HG02623 (cell line): ENCODE measurements around the gene FADS1.

Source experiments
- ATAC-seq: cut with Tn5 transposase; IDR thresholded peaks from one replicate; pipeline ENCODE4 v1.9.1; 2021; ENCODE audit warnings: moderate library complexity; ENCODE audit not compliant: unreplicated experiment

Gene FADS1

DNA sequence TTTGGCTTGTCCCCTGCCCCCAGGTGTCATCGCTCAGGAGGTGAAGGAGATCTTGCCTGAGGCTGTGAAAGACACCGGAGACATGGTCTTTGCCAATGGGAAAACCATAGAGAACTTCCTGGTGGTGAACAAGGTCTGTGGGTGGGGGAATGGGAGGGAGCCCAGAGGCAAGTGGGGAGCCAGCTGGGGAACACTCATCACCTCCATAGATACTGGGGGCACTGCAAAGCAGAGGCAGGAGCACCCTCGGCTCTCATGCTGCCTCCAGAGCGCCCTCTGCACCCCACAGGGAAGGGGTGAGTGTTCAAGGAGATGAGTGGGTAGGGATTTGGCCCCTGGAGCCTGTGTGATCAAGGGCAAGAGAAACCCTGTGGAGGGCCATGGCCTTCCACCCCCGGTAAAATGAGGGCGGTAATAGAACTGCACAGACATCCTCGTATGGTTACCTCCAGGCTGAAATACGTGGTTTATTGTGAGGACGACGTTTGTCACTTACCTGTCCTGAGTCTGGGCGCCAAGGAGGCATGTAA, 38.4 kb downstream of the FADS1 start:
- no peak for ATAC-seq

DNA sequence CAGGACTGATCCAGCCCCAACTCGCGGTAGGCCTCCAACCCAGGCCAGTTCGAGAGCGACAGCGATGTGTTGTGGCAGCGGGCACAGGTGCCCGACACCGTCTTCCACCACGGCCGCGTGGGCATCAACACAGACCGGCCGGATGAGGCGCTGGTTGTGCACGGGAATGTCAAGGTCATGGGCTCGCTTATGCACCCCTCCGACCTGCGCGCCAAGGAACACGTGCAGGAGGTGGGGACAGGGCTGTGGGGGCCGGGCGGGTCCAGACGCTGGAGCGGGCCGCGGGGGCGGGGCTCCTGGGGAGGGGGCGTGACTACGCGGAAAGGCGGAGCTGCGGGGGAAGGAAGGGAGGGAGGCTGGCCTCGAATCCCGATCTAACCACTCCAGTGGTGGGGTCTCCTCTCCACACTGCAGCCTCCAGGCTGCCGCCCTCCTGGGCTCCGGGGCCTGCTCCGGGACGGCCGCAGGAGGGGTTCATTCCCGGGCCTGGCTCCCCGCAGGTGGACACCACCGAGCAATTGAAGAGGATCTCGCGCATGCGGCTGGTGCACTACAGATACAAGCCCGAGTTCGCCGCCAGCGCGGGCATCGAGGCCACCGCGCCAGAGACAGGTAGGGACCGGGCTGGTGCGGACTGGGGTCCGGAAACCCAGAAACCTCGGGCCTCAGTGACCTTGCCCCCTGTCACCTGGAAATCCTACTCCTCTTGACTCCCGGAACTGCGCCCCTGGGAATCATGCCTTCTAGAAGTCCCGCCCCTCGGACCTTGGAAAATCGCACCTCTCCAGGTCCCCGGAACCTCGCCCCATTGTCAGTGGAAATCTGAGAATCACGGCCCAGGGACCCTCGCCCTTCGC, 39.3 kb downstream of the FADS1 start:
- no peak for ATAC-seq

DNA sequence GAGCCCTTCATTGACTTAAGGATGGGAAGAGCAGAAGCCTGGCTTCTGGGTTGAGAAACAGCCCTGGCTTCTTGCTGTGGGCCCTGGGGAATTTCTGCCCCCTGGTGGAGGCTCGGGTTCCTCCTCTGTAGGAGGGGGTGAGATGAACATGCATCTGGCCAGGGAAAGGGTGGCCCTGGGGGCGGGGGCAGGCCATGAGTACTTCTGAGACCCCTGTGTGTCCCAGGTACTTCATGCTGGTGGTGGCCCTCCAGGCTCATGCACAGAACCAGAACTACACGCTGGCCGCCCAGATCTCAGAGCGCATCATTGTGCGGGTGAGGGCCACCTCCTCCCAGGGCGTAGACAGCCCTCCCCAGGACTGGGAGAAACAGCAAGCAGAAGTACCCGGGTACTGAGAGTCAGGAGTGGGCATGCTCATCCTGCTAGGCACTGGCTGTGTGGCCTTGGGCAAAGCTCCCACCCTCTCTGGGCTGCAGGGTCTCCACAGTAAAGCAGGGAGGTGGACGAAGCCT, 40.2 kb downstream of the FADS1 start:
- no peak for ATAC-seq

DNA sequence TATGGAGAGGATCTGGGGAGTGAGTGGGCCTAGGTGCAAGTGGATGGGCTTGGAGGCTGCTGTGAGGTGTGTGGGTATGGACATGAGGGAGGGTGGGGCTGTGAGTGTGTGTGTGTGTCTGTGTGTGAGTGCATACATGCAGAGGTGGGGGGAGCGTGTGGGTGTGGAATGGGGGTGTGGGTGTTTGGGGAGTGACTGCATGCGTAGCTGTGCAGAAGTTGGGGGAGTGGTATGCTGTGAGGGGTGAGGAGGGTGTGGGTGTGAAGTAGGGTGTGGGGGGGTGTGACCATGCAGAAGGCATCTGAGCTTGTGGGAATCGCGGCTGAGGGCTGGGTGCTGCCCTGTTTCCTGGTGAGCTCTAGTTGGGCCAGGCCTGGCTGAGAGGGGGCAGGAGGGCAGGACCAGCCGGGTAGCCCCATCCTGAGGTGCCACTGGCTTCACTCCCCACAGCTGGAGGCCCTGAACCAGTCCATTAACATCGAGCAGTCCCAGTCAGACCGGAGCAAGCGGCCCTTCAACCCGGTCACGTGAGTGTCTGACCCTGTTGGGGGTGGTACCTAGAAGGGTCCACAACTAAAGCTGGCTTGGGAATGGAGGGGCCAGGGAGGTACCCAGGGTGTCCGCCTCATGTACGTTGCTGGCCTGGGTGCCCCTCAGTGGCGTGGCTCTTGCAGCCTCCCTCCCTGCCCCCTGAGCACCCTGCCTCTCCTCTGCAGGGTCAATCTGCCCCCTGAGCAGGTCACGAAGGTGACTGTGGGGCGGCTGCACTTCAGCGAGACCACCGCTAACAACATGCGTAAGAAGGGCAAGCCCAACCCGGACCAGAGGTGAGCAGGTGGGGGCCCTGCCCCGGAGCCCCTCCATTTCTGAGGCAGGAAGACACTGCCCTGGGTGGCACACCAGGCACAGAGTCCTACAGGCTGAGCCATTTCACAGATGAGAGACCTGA, 40.9 kb downstream of the FADS1 start:
- no peak for ATAC-seq

GRCh38 chr11:61775106-61775505, 41.7 kb downstream of the FADS1 start:
- no peak for ATAC-seq

GRCh38 chr11:61774411-61774810, 42.4 kb downstream of the FADS1 start:
- no peak for ATAC-seq

DNA sequence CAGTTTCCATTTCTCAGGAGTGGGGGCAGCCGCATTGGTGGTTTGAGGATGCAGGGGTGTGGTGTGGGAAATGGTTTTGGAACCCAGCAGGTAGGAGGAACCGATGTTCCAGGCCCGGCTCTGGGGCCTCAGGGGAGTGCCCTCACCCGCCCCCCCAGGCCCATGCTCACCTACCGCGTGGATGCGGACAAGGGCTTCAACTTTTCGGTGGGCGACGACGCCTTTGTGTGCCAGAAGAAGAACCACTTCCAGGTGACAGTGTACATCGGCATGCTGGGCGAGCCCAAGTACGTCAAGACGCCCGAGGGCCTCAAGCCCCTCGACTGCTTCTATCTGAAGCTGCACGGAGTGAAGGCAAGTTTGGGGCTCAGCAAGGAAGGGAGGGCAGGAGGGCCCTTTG, 43.0 kb downstream of the FADS1 start:
- ATAC-seq = no peak

GRCh38 chr11:61773356-61773755, 43.4 kb downstream of the FADS1 start:
- no peak for ATAC-seq

- no peak for ATAC-seq
These were observed 44.8 kb downstream of the FADS1 start for GRCh38 chr11:61771985-61772455.

DNA sequence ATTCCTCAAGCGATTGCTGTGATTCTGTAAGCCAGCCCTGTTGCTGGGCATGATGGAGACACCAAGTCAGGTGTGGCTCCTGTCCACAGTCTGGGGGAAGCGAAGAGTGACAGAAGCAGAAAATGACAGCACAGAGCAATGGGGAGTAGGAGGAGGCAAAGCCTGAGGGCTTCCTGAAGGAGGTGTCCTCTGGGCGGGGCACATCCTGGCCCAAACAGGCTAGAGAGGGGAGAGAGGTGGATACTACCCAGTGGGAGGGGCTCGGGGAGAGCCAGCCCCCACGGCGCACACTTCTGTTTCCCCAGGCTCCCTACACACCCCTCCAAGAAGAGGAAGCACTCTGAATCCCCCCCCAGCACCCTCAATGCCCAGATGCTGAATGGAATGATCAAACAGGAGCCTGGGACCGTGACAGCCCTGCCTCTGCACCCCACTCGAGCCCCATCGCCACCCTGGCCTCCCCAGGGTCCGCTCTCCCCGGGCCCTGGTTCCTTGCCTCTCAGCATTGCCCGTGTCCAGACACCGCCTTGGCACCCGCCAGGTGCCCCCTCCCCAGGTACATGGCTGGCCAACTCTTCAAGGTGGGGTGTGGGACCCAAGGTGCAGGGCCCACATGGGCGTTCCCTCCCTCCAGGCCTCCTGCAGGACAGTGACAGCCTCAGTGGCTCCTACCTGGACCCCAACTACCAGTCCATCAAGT, 45.5 kb downstream of the FADS1 start:
- no peak for ATAC-seq

DNA sequence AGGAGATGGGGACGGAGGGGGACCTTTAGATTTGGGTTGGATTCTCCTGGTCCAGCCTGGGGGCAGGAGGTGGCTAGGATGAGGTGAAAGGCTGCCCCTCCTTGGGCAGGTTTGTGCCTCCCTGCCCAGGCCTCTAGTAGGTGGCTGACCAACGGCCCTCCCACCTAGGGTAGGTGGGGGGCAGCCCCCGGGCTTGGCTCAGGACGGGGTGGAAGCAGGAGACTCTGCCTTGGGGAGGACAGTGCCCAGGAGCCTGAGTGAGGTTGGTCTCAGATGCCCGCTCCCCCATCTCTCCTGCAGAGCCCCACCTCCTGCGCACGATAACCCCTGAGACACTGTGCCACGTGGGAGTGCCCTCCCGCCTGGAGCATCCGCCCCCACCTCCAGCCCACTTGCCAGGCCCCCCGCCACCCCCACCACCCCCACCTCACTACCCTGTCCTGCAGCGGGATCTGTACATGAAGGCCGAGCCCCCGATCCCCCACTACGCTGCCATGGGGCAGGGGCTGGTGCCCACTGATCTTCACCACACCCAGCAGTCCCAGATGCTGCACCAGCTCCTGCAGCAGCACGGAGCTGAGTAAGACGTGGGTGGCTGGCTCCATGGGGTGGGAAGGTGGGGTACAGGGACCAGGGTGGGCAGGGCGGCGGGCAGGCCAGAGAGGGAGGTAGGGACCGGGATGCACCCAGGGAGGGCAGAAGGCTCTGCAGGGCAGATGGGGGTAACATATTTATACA, 46.7 kb downstream of the FADS1 start:
- no peak for ATAC-seq

DNA sequence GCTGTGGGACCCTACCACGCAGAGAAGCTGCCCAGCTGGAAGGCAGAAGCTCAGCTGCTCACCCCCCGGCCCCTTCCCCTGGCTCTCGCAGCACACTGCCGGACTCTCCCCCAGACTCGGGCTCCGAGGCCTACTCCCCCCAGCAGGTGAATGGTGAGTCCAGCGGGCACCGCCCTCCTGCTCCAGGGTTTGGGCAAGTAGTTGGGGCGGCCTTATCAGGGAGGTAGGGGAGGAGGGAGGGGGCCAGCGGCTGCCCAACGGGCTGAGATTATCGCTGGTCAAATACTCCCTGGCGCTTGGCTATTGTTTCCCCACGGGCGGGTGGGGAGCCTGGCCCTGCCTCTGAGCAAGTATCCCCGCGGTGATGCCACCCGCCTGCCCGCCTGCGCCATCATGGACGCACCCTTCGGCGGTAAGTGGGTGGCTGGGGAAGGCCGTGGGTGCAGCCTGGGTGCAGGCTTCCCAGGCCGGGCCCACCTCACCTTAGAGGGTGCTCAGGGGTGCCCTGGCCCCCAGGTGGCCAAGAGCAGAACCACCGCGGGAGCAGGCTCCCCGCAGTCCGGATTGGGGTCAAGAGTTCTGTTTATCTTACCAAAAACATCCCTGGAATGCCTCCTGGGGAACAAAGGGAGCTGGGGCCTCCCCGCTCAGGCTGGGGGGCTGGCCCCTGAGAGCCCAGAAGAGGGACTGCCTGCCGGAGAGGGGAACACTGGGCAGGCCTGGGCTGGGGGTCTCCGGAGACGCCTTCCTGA, 47.5 kb downstream of the FADS1 start:
- no peak for ATAC-seq

DNA sequence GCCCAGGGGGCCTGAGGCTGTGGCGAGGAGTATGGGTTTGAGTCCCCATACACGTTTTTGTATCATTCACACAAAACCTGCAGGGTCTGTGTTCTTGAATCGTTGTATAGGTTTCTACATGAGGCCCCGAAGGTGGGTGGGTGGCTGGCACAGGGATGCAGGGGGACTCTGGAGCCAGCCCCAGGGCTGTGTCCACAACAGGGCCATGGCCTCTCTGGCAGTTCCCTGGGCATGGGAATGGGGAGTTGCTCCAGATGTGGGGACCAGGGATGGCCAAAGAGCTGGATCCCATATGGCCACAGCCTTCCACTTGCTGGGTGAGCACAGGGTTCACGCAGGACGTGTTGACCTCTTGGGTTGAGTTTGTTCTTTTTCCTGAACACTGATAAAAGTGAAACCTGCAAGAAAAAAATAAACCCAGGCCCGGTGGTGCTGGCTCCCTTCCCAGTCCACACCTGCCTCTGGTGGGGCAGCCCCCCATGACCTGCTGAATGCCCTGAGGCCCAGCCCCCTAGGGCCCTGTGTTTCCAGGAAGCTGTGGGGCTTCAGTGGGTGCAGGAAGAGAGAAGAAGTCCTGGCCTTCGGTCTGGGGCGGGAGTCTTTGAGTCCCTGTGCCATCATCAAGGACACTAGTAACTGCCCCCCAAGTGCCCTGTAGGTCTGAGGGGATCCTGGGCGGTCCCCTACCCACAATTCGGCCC, 48.3 kb downstream of the FADS1 start:
- ATAC-seq = no peak

- ATAC-seq = no peak
These were observed 50.4 kb downstream of the FADS1 start for GRCh38 chr11:61766353-61766841.

GRCh38 chr11:61765550-61766253, 51.1 kb downstream of the FADS1 start:
- ATAC-seq = no peak

DNA sequence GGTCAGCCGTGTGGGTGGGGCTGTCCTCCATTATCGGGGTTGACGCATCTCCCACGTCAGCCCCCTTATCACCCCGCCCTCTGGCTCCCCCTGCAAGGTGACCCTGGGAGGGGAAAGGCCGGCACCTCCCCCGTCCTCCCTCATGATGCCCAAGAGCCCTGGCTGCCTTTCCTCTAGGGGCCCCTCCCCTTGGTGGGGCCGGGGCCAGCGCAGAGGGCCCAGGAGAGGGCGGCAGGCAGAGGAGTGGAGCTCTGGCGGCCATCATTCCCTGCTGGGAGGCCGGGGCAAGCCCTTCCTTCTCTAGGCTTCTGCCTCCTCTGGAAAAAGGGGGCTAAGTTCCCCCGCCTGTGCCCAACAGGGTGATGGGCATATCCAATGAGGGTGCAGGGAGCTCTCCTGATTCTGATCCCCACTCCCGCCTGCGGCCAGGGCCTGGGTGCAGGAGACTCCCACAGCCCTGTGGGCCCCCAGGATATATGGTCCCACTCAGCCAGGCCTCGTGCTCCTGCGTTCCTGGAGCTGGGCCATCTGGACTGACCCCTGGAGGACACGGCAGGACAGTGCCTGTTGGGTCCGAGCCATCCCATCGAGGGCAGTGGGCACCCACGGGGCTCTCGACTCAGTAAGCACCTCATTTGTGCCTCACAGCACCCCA, 52.1 kb downstream of the FADS1 start:
- no peak for ATAC-seq

DNA sequence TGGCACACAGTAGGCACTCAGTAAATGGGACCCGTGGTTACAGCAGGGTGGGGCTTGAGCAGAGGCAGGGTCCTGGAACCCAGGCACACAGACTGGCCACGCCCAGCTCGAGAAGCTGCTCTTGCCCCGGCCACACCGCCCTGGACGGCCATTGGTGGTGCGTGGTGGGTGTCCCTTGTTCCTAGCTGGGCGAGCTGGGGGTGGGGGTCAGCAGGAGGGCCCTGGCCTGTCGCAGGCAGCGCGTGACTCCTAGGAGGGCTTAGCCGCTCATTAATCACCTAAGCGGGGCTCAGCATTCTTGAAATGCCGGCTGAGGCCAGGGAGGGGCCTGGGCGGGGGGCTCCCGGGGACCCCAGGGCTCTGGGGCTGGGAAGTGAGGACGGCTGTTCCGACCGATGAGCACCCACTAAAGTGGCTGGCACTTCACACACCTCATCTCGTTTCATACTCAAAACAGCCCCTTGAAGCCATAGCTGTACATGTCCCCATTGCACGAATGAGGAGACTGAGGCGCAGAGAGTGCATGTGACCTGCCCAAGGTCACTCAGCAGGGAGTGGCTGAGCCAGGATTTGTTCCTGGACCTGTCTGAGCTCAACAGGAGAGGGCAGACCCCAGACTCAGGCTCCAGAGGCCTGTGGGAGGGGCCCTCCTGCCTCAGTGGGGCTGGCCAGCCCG, 52.7 kb downstream of the FADS1 start:
- ATAC-seq = no peak
